B cell (primary cell): ENCODE measurements around the gene STT3B. TPM values are rescaled to one million over a fixed set of nuclear protein-coding genes. Genes with fewer than 3 reads are reported as not detected.

ENCODE experiments used
- ATAC-seq: fragments of 200-7000 bp; cut with Tn5 transposase; one replicate; pipeline ENCODE4 v1.10.0; 2021; ENCODE audit warnings: low read depth, mild to moderate bottlenecking, moderate number of reproducible peaks, moderate library complexity
- CTCF ChIA-PET: fragments of 350-600 bp; sonication (Branson Sonifier 250); formaldehyde crosslinking; loops from one replicate; lab custom pipeline; 2021; ENCODE audit warnings: antibody characterized with exemption, inconsistent platforms; lab: Charles Lee
- POLR2A ChIA-PET: fragments of 350-600 bp; sonication (Branson Sonifier 250); formaldehyde crosslinking; loops from one replicate; lab custom pipeline; 2021; ENCODE audit warnings: antibody characterized with exemption; lab: Charles Lee
- DNase-seq: peaks from one replicate; pipeline ENCODE4 v3.0.0; 2013
- H2AFZ ChIP-seq: 2 replicates; pipeline ENCODE4 v1.6.1; 2012; ENCODE audit warnings: mild to moderate bottlenecking, low read depth, low read length; ENCODE audit not compliant: insufficient read depth, poor library complexity, severe bottlenecking
- H3K27ac ChIP-seq, 2 donors: 1 replicate in 1 of 2; 2 replicates in 1 of 2; pipeline ENCODE4 v1.5.1; 2012 to 2013; ENCODE audit warnings: low read length in 2 of 2, mild to moderate bottlenecking in 2 of 2, moderate library complexity in 1 of 2
- H3K27me3 ChIP-seq, 4 experiments: fragments of 200-600 bp in 1 of 4; sonication (generic) in 1 of 4; replicated peaks in 1 of 4; 1 replicate in 2 of 4; 2 replicates in 2 of 4; pipeline versions ENCODE4 v1.6.1 to v1.7.0; 2013 to 2016; ENCODE audit warnings: low read length in 3 of 4, mild to moderate bottlenecking in 2 of 4, mixed read lengths in 1 of 4, moderate library complexity in 1 of 4; ENCODE audit not compliant: insufficient read depth in 4 of 4, control insufficient read depth in 3 of 4; ENCODE audit errors: control extremely low read depth in 1 of 4
- H3K36me3 ChIP-seq, 2 experiments: replicated peaks in 1 of 2; 1 replicate in 1 of 2; 2 replicates in 1 of 2; pipeline versions ENCODE4 v1.6.1 to v1.7.1; 2013; ENCODE audit warnings: low read length in 1 of 2; ENCODE audit not compliant: insufficient read depth in 2 of 2, control insufficient read depth in 1 of 2; ENCODE audit errors: control extremely low read depth in 1 of 2, extremely low read depth in 1 of 2
- H3K4me1 ChIP-seq, 2 donors: fragments of 200-600 bp in 1 of 2; sonication (generic) in 1 of 2; 1 replicate in 1 of 2; 2 replicates in 1 of 2; pipeline versions ENCODE4 v1.5.1 to v1.6.1; 2013 to 2017; ENCODE audit warnings: low read length in 2 of 2; ENCODE audit not compliant: control insufficient read depth in 2 of 2, insufficient read depth in 2 of 2
- H3K4me2 ChIP-seq: replicated peaks from 2 replicates; pipeline ENCODE3; 2012; ENCODE audit warnings: mild to moderate bottlenecking, low read depth, low read length; ENCODE audit not compliant: poor library complexity, severe bottlenecking
- H3K4me3 ChIP-seq, 5 experiments: fragments of 200-600 bp in 1 of 5; sonication (generic) in 1 of 5; 1 replicate in 3 of 5; 2 replicates in 2 of 5; pipeline versions ENCODE4 v1.5.1 to v1.7.0; 2011 to 2016; ENCODE audit warnings: low read length in 4 of 5, mild to moderate bottlenecking in 4 of 5, low read depth in 2 of 5, control low read depth in 1 of 5, moderate library complexity in 1 of 5; ENCODE audit not compliant: insufficient read depth in 1 of 5; ENCODE audit errors: control extremely low read depth in 1 of 5, extremely low read depth in 1 of 5
- H3K79me2 ChIP-seq: fragments of 200-600 bp; sonication (generic); one replicate; pipeline ENCODE4 v1.6.0; 2016; ENCODE audit warnings: low read length; ENCODE audit not compliant: control insufficient read depth, insufficient read depth
- H3K9ac ChIP-seq: fragments of 200-600 bp; sonication (generic); 2 replicates; pipeline ENCODE4 v1.6.1; 2017; ENCODE audit warnings: mild to moderate bottlenecking, low read length, moderate library complexity
- H3K9me3 ChIP-seq, 3 donors: one replicate each; pipeline versions ENCODE4 v1.6.1 to v1.7.1; 2013; ENCODE audit warnings: low read length in 2 of 3; ENCODE audit not compliant: control insufficient read depth in 2 of 3, insufficient read depth in 1 of 3; ENCODE audit errors: control extremely low read depth in 1 of 3
- H4K20me1 ChIP-seq: 2 replicates; pipeline ENCODE4 v1.6.0; 2012; ENCODE audit warnings: mild to moderate bottlenecking, low read length; ENCODE audit not compliant: insufficient read depth, control insufficient read depth, poor library complexity, severe bottlenecking
- H3K27ac Mint-ChIP-seq: one replicate; pipeline ENCODE4 v1.8.0; 2021; ENCODE audit warnings: mixed read lengths
- H3K27me3 Mint-ChIP-seq: one replicate; pipeline ENCODE4 v1.8.0; 2021; ENCODE audit warnings: mixed read lengths
- H3K4me1 Mint-ChIP-seq: one replicate; pipeline ENCODE4 v1.8.0; 2021; ENCODE audit warnings: mixed read lengths
- H3K4me3 Mint-ChIP-seq: one replicate; pipeline ENCODE4 v1.8.0; 2021; ENCODE audit warnings: mixed read lengths
- H3K9me3 Mint-ChIP-seq: one replicate; pipeline ENCODE4 v1.8.0; 2022; ENCODE audit warnings: mixed read lengths; ENCODE audit not compliant: insufficient read depth
- EZH2 ChIP-seq: IDR thresholded peaks from 2 replicates; pipeline ENCODE4 v1.6.1; 2012; ENCODE audit warnings: borderline replicate concordance, low read depth, mild to moderate bottlenecking, moderate library complexity, low read length; ENCODE audit not compliant: insufficient read depth, poor library complexity, severe bottlenecking
- WGBS: methylation state at CpG from one replicate; pipeline ENCODE4 v1.1.5; 2013; ENCODE audit warnings: missing lambda C conversion rate; ENCODE audit not compliant: insufficient coverage; 5-methylcytosine and 5-hydroxymethylcytosine counted together
- intact Hi-C: fragments of 100-400 bp; cut with micrococcal nuclease; formaldehyde crosslinking; loops from one replicate; pipeline ENCODE4 v1.10.0; 2022
- polyA plus RNA-seq: library from polyadenylated mRNA; depleted of rRNA; stranded (reverse); fragments of >200 nt; gene quantifications from 2 replicates; pipeline ENCODE4 v1.2.3, GENCODE V29; 2012
- total RNA-seq, 2 donors: library from RNA; stranded (reverse); fragments of 120-200 nt in 1 of 2; gene quantifications; 1 replicate in 1 of 2; 2 replicates in 1 of 2; pipeline versions ENCODE4 v1.2.3 to v1.2.4, GENCODE V29; 2013 to 2022
- TF ChIP-seq, protein P1 (sequence below): fragments of 200-600 bp; IDR thresholded peaks from one replicate; pipeline ENCODE4 v1.8.0; 2022; ENCODE audit warnings: antibody characterized with exemption, mild to moderate bottlenecking

STT3B gene
- total and polyA plus RNA-seq, 2 donors (not counting 1 experiment from before 2014, with no cell fraction given) = 35.4 to 79.2 TPM

DNA sequence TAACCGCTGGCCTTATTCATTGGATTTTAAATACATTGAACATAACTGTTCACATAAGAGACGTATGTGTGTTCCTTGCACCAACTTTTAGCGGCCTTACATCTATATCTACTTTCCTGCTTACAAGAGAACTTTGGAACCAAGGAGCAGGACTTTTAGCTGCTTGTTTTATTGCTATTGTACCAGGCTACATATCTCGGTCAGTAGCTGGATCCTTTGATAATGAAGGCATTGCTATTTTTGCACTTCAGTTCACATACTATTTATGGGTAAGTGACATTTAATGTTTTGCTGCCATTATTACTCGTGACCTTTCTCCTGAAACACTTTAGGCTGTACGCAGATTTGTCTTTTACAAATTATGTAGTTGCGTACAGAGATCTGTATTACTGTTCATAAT is 47.1 kb downstream of the STT3B start:
- WGBS = 100% methylated on average over 3 of the region's 7 CpGs
- Mint-ChIP-seq H3K9me3 (no peaks in the 10 kb centered on the region), H3K27ac (no peak overlapping the region), H3K4me3 (no peak overlapping the region), H3K27me3 (no peaks in the 10 kb centered on the region), H3K4me1 (peaks cover 44% of the 10 kb centered on the region)
- no peak for ATAC-seq
- no peak overlapping the region for H3K4me2 ChIP-seq
- H3K4me3 ChIP-seq = no peak overlapping the region
- peaks cover 77% of the 10 kb centered on the region for H3K79me2 ChIP-seq
- no peak overlapping the region for H3K27ac ChIP-seq
- no peak for DNase-seq
- TF ChIP-seq, protein P1, sequence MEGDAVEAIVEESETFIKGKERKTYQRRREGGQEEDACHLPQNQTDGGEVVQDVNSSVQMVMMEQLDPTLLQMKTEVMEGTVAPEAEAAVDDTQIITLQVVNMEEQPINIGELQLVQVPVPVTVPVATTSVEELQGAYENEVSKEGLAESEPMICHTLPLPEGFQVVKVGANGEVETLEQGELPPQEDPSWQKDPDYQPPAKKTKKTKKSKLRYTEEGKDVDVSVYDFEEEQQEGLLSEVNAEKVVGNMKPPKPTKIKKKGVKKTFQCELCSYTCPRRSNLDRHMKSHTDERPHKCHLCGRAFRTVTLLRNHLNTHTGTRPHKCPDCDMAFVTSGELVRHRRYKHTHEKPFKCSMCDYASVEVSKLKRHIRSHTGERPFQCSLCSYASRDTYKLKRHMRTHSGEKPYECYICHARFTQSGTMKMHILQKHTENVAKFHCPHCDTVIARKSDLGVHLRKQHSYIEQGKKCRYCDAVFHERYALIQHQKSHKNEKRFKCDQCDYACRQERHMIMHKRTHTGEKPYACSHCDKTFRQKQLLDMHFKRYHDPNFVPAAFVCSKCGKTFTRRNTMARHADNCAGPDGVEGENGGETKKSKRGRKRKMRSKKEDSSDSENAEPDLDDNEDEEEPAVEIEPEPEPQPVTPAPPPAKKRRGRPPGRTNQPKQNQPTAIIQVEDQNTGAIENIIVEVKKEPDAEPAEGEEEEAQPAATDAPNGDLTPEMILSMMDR = no peak
- no peak for TF ChIP-seq EZH2
- POLR2A ChIA-PET = no interaction called here
- H3K9ac ChIP-seq = no peak overlapping the region
- H3K36me3 ChIP-seq = peaks cover 6 to 29% of the 10 kb centered on the region in 2 experiments
- H3K9me3 ChIP-seq = peaks cover 0 to 2% (median 0%) of the 10 kb centered on the region in 3 donors
- intact Hi-C loops = loop anchor here (2.0 kb wide), 1 partner anchor 13 kb away; no protein-coding TSS in a partner anchor
- H3K4me1 ChIP-seq = peaks cover 6 to 16% of the 10 kb centered on the region in 2 donors
- H4K20me1 ChIP-seq = peaks cover 31% of the 10 kb centered on the region
- CTCF ChIA-PET = interaction anchor here (1.0 to 1.2 kb wide), 4 partner anchors 10 to 46 kb away, joined by 3 read pairs; no protein-coding TSS in a partner anchor
- no peak overlapping the region for H2AFZ ChIP-seq
- H3K27me3 ChIP-seq = no peaks in the 10 kb centered on the region

DNA sequence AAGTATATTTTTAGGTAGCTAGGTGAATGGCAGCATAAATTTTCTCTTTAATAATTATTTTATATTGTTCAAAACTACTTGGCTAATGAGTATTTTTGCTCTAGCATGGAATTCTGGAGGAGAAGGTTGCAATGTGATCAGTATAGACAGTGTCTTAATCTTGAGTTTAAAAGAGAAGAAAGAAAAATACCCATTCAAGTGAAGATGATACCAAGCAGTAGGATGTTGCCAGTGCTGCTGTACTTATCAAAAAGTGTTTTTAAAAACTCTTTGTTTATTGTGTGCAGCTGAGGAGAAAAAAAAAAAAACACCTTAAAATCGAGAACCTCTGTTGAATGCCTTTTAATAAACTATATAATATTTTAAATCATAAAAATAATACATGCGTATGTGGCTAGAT is 47.9 kb downstream of the STT3B start:
- no peak overlapping the region for H3K9ac ChIP-seq
- no peak overlapping the region for H2AFZ ChIP-seq
- CTCF ChIA-PET = interaction anchor here (0.6 to 1.1 kb wide), 5 partner anchors 11 to 434 kb away, joined by 3 read pairs; no protein-coding TSS in a partner anchor
- peaks cover 23% of the 10 kb centered on the region for H4K20me1 ChIP-seq
- WGBS = no CpG with 5 or more reads among the region's 2 CpGs
- Mint-ChIP-seq H3K27ac (no peak overlapping the region), H3K4me3 (no peak overlapping the region), H3K4me1 (peaks cover 36% of the 10 kb centered on the region), H3K9me3 (no peaks in the 10 kb centered on the region), H3K27me3 (no peaks in the 10 kb centered on the region)
- POLR2A ChIA-PET = no interaction called here
- peaks cover 69% of the 10 kb centered on the region for H3K79me2 ChIP-seq
- H3K9me3 ChIP-seq = peaks cover 0 to 6% (median 0%) of the 10 kb centered on the region in 3 donors
- H3K4me2 ChIP-seq = no peak overlapping the region
- H3K27me3 ChIP-seq = no peaks in the 10 kb centered on the region
- no peak for DNase-seq
- H3K4me3 ChIP-seq = no peak overlapping the region
- peaks cover 3 to 8% of the 10 kb centered on the region in 2 donors for H3K4me1 ChIP-seq
- no peak for TF ChIP-seq EZH2
- TF ChIP-seq, protein P1 = no peak
- intact Hi-C loops = loop anchor here (2.0 kb wide), 1 partner anchor 14 kb away; no protein-coding TSS in a partner anchor
- no peak for ATAC-seq
- no peak overlapping the region for H3K27ac ChIP-seq
- peaks cover 10 to 31% of the 10 kb centered on the region in 2 experiments for H3K36me3 ChIP-seq
